ENCODE data around the gene LRRC53. TPM values are rescaled to one million over a fixed set of nuclear protein-coding genes. Genes with fewer than 3 reads are reported as not detected.

Gene LRRC53
- polyA plus RNA-seq, 3 donors: not detected

DNA sequence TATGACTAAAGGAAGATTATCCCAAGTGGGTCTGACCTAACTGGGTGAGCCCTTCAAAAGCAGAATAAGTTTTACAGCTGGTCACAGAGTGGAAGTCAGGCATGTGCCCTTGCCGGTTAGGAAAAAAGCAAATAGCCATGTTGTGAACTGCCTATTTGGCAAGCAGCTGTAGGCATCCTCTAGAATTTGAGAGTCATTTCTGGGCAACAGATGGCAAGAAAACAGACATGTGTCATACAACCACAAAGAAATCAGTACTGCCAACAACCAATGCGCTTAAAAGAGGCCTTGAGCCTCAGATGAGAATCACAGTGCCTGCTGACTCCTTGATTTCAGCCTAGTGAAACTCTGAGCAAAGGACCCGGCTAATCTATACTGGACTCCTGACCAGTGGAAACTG, 26.8 kb downstream of the LRRC53 start:
- H3K4me3 Mint-ChIP-seq: no peak overlapping the region
- no peak overlapping the region for H3K27ac Mint-ChIP-seq
- 86% methylated on average over 1 of the region's 3 CpGs for WGBS (ENCODE audit: insufficient coverage)
- H3K9me3 ChIP-seq (replicated peaks in 1 of 2; ENCODE audit: control insufficient read depth in 1 of 2, insufficient read depth in 1 of 2, low read length in 2 of 2): no peaks in the 10 kb centered on the region
- no peak overlapping the region for H2AFZ ChIP-seq (ENCODE audit: insufficient read depth, low read depth, low read length, poor library complexity, severe bottlenecking)
- peaks cover 0 to 2% (median 0%) of the 10 kb centered on the region in 7 donors for H3K9me3 Mint-ChIP-seq
- no peaks in the 10 kb centered on the region for H3K4me1 Mint-ChIP-seq
- no peak overlapping the region for H3K9ac ChIP-seq (ENCODE audit: insufficient read depth, low read length, poor library complexity, severe bottlenecking)
- H3K4me3 ChIP-seq (replicated peaks in 1 of 3; ENCODE audit: low read depth in 2 of 3, low read length in 3 of 3): no peak overlapping the region
- H3K79me2 ChIP-seq (ENCODE audit: insufficient read depth, low read length): no peaks in the 10 kb centered on the region
- no peaks in the 10 kb centered on the region for H3K36me3 ChIP-seq (replicated peaks in 1 of 2; ENCODE audit: control insufficient read depth in 1 of 2, insufficient read depth in 2 of 2, low read length in 2 of 2)
- TF ChIP-seq, protein P1, sequence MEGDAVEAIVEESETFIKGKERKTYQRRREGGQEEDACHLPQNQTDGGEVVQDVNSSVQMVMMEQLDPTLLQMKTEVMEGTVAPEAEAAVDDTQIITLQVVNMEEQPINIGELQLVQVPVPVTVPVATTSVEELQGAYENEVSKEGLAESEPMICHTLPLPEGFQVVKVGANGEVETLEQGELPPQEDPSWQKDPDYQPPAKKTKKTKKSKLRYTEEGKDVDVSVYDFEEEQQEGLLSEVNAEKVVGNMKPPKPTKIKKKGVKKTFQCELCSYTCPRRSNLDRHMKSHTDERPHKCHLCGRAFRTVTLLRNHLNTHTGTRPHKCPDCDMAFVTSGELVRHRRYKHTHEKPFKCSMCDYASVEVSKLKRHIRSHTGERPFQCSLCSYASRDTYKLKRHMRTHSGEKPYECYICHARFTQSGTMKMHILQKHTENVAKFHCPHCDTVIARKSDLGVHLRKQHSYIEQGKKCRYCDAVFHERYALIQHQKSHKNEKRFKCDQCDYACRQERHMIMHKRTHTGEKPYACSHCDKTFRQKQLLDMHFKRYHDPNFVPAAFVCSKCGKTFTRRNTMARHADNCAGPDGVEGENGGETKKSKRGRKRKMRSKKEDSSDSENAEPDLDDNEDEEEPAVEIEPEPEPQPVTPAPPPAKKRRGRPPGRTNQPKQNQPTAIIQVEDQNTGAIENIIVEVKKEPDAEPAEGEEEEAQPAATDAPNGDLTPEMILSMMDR (IDR thresholded peaks at IDR 0.05): no peak
- DNase-seq: no peak
- no peak overlapping the region for H3K4me2 ChIP-seq (replicated peaks; ENCODE audit: extremely low read depth, low read length, poor library complexity, severe bottlenecking)
- H3K27ac ChIP-seq (ENCODE audit: low read depth in 1 of 2, low read length in 2 of 2): no peak overlapping the region
- intact Hi-C loops (cut with micrococcal nuclease): no loop called here
- H3K27me3 ChIP-seq (ENCODE audit: control insufficient read depth in 2 of 2, insufficient read depth in 2 of 2, low read length in 2 of 2): no peaks in the 10 kb centered on the region
- H3K36me3 Mint-ChIP-seq: no peaks in the 10 kb centered on the region
- no peaks in the 10 kb centered on the region for H3K27me3 Mint-ChIP-seq (ENCODE audit: low read depth in 3 of 3)
- H3K4me1 ChIP-seq (ENCODE audit: control insufficient read depth in 1 of 2, insufficient read depth in 2 of 2, low read length in 2 of 2): no peaks in the 10 kb centered on the region
- no peaks in the 10 kb centered on the region for H4K20me1 ChIP-seq (ENCODE audit: insufficient read depth, low read length)

GRCh38 chr1:74481607-74482006, 30.8 kb downstream of the LRRC53 start:
- Histone ChIP-seq H3K4me2 (replicated peaks; ENCODE audit: extremely low read depth, low read length, poor library complexity, severe bottlenecking) (no peak overlapping the region), H2AFZ (ENCODE audit: insufficient read depth, low read depth, low read length, poor library complexity, severe bottlenecking) (no peak overlapping the region), H3K27ac (ENCODE audit: low read depth in 1 of 2, low read length in 2 of 2) (no peak overlapping the region), H3K27me3 (ENCODE audit: control insufficient read depth in 2 of 2, insufficient read depth in 2 of 2, low read length in 2 of 2) (no peaks in the 10 kb centered on the region), H3K4me3 (replicated peaks in 1 of 3; ENCODE audit: low read depth in 2 of 3, low read length in 3 of 3) (no peak overlapping the region), H3K9ac (ENCODE audit: insufficient read depth, low read length, poor library complexity, severe bottlenecking) (no peak overlapping the region), H3K4me1 (ENCODE audit: control insufficient read depth in 1 of 2, insufficient read depth in 2 of 2, low read length in 2 of 2) (no peaks in the 10 kb centered on the region), H4K20me1 (ENCODE audit: insufficient read depth, low read length) (no peaks in the 10 kb centered on the region), H3K36me3 (replicated peaks in 1 of 2; ENCODE audit: control insufficient read depth in 1 of 2, insufficient read depth in 2 of 2, low read length in 2 of 2) (no peaks in the 10 kb centered on the region), H3K79me2 (ENCODE audit: insufficient read depth, low read length) (no peaks in the 10 kb centered on the region), H3K9me3 (replicated peaks in 1 of 2; ENCODE audit: control insufficient read depth in 1 of 2, insufficient read depth in 1 of 2, low read length in 2 of 2) (no peaks in the 10 kb centered on the region)
- Mint-ChIP-seq H3K4me1 (no peaks in the 10 kb centered on the region), H3K27me3 (ENCODE audit: low read depth in 3 of 3) (no peaks in the 10 kb centered on the region), H3K4me3 (no peak overlapping the region), H3K27ac (no peak overlapping the region), H3K9me3 (peaks cover 0 to 2% (median 0%) of the 10 kb centered on the region in 7 donors), H3K36me3 (no peaks in the 10 kb centered on the region)
- DNase-seq: no peak
- TF ChIP-seq, protein P1 (IDR thresholded peaks at IDR 0.05): no peak
- 92% methylated on average over 2 of the region's 3 CpGs for WGBS (ENCODE audit: insufficient coverage)
- intact Hi-C loops (cut with micrococcal nuclease): no loop called here
